ENCODE results near the gene PNMA8B.

- TF ChIP-seq POLR2AphosphoS5 (IDR thresholded peaks at IDR 0.05; ENCODE audit: borderline replicate concordance, low read depth, low read length) (no peak), EZH2 (IDR thresholded peaks at IDR 0.05) (no peak)
Measured at GRCh38 chr19:46447824-46448223, 47.8 kb downstream of the PNMA8B start.

Data from SK-N-MC (cell line).